ENCODE data around the gene L3MBTL4. TPM values are rescaled to one million over a fixed set of nuclear protein-coding genes. Genes with fewer than 3 reads are reported as not detected.

Gene L3MBTL4
- total RNA-seq, 4 donors from 2014 or later = 11.3 to 16.3 (median 11.8) TPM

GRCh38 chr18:6060149-6060548 lies 354.6 kb downstream of the L3MBTL4 start:
- TF ChIP-seq, protein P1, sequence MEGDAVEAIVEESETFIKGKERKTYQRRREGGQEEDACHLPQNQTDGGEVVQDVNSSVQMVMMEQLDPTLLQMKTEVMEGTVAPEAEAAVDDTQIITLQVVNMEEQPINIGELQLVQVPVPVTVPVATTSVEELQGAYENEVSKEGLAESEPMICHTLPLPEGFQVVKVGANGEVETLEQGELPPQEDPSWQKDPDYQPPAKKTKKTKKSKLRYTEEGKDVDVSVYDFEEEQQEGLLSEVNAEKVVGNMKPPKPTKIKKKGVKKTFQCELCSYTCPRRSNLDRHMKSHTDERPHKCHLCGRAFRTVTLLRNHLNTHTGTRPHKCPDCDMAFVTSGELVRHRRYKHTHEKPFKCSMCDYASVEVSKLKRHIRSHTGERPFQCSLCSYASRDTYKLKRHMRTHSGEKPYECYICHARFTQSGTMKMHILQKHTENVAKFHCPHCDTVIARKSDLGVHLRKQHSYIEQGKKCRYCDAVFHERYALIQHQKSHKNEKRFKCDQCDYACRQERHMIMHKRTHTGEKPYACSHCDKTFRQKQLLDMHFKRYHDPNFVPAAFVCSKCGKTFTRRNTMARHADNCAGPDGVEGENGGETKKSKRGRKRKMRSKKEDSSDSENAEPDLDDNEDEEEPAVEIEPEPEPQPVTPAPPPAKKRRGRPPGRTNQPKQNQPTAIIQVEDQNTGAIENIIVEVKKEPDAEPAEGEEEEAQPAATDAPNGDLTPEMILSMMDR (IDR thresholded peaks at IDR 0.05) = no peak
- TF ChIP-seq POLR2A (IDR thresholded peaks at IDR 0.05) = no peak
- 93 to 95% methylated on average over 4 of the region's 4 CpGs for WGBS, 2 donors
- intact Hi-C loops (cut with DNase I; ENCODE audit: low total_unique reads) = no loop called here
- H3K4me3 ChIP-seq (ENCODE audit: low read depth, poor library complexity, severe bottlenecking) = no peak overlapping the region
- DNase-seq (ENCODE audit: low spot score in 2 of 2) = no peak

DNA sequence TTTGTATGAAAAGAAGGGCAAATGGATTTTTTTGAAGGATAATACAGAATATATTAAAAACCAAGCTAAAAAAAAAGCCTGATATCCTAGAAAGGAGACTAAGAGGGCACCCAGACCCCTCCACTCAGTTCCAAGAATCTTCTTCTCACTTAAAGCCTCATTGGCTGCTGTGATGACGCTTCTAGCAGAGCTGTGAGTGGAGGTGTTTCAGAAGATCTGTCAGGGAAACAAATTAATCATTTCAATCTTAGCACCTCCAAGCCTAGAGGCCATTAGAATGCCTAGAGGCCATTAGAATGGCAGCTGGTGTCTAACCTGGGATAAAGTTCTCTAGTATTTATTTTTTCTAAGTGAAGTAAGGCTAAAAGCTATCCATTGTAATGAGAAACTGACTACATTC lies 355.2 kb downstream of the L3MBTL4 start:
- intact Hi-C loops (cut with DNase I; ENCODE audit: low total_unique reads) = no loop called here
- no peak for DNase-seq (ENCODE audit: low spot score in 2 of 2)
- WGBS, 2 donors = 84 to 96% methylated on average over 1 of the region's 1 CpG
- TF ChIP-seq, protein P1 (IDR thresholded peaks at IDR 0.05) = no peak
- no peak for TF ChIP-seq POLR2A (IDR thresholded peaks at IDR 0.05)
- H3K4me3 ChIP-seq (ENCODE audit: low read depth, poor library complexity, severe bottlenecking) = no peak overlapping the region

DNA sequence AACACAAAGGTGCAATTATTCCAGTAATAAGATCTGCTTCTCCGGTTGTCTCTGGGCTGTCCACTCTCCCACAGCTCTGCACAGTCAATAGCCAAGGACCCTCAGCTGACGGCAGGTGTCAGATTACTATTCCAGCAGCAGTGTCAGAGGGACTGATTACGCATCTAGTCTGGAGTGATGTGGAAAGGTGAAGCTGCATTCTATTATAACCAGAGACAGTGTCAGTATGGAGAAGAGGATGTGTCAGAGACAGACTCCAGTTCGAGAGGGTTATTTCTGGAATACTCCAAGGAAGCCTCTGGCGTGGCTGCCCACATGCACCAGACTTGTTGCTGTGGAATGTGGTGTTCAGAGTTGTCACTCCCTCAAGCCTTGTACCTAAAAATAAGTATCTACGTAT lies 355.8 kb downstream of the L3MBTL4 start:
- TF ChIP-seq, protein P1 (IDR thresholded peaks at IDR 0.05) = no peak
- TF ChIP-seq POLR2A (IDR thresholded peaks at IDR 0.05) = no peak
- H3K4me3 ChIP-seq (ENCODE audit: low read depth, poor library complexity, severe bottlenecking) = no peak overlapping the region
- intact Hi-C loops (cut with DNase I; ENCODE audit: low total_unique reads) = no loop called here
- WGBS, 2 donors = 67 to 72% methylated on average over 6 of the region's 6 CpGs
- DNase-seq (ENCODE audit: low spot score in 2 of 2) = no peak

- no peak overlapping the region for H3K4me3 ChIP-seq (ENCODE audit: low read depth, poor library complexity, severe bottlenecking)
- 54 to 66% methylated on average over 3 of the region's 3 CpGs for WGBS, 2 donors
- intact Hi-C loops (cut with DNase I; ENCODE audit: low total_unique reads) = no loop called here
- no peak for TF ChIP-seq POLR2A (IDR thresholded peaks at IDR 0.05)
- TF ChIP-seq, protein P1 (IDR thresholded peaks at IDR 0.05) = no peak
- DNase-seq (ENCODE audit: low spot score in 2 of 2) = no peak
Observed at GRCh38 chr18:6057604-6058003, 357.1 kb downstream of the L3MBTL4 start.

GRCh38 chr18:6056171-6056910 lies 358.4 kb downstream of the L3MBTL4 start:
- no peak for TF ChIP-seq POLR2A (IDR thresholded peaks at IDR 0.05)
- TF ChIP-seq, protein P1 (IDR thresholded peaks at IDR 0.05) = no peak
- WGBS, 2 donors = 63 to 79% methylated on average over 7 of the region's 7 CpGs
- DNase-seq (ENCODE audit: low spot score in 2 of 2) = no peak
- H3K4me3 ChIP-seq (ENCODE audit: low read depth, poor library complexity, severe bottlenecking) = no peak overlapping the region
- intact Hi-C loops (cut with DNase I; ENCODE audit: low total_unique reads) = no loop called here

GRCh38 chr18:6055711-6056110 lies 359.0 kb downstream of the L3MBTL4 start:
- TF ChIP-seq, protein P1 (IDR thresholded peaks at IDR 0.05) = no peak
- TF ChIP-seq POLR2A (IDR thresholded peaks at IDR 0.05) = no peak
- DNase-seq (ENCODE audit: low spot score in 2 of 2) = no peak
- 73 to 74% methylated on average over 5 of the region's 5 CpGs for WGBS, 2 donors

More at GRCh38 chr18:6055711-6056110, 359.0 kb downstream of the L3MBTL4 start:
- intact Hi-C loops (cut with DNase I; ENCODE audit: low total_unique reads) = no loop called here
- no peak overlapping the region for H3K4me3 ChIP-seq (ENCODE audit: low read depth, poor library complexity, severe bottlenecking)
